ENCODE results near the gene ST8SIA5. TPM values are rescaled to one million over a fixed set of nuclear protein-coding genes. Genes with fewer than 3 reads are reported as not detected.

Gene ST8SIA5
- total and polyA plus RNA-seq, 9 of the 15 experiments (the other 6 are each of a cell fraction or from before 2014, with no cell fraction given): 0.03 to 0.33 (median 0.06) TPM; not detected in 5

GRCh38 chr18:46711444-46711863 is 45.4 kb downstream of the ST8SIA5 start (continued):
- TF ChIP-seq, protein P1, sequence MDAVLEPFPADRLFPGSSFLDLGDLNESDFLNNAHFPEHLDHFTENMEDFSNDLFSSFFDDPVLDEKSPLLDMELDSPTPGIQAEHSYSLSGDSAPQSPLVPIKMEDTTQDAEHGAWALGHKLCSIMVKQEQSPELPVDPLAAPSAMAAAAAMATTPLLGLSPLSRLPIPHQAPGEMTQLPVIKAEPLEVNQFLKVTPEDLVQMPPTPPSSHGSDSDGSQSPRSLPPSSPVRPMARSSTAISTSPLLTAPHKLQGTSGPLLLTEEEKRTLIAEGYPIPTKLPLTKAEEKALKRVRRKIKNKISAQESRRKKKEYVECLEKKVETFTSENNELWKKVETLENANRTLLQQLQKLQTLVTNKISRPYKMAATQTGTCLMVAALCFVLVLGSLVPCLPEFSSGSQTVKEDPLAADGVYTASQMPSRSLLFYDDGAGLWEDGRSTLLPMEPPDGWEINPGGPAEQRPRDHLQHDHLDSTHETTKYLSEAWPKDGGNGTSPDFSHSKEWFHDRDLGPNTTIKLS (IDR thresholded peaks at IDR 0.05; ENCODE audit: borderline replicate concordance, low read depth): no peak
- peak in 1 of 2 experiments; percentile 78; a peak in 2 of 4 replicates for TF ChIP-seq TBL1XR1 (IDR thresholded peaks at IDR 0.05; ENCODE audit: low read length in 2 of 2)
- TF ChIP-seq DMBX1 (CRISPR knock-in tag; IDR thresholded peaks at IDR 0.05; ENCODE audit: borderline replicate concordance): 0 out of 2 replicates have a peak, but pooled peaks have one; percentile 36
- no peak for TF ChIP-seq POLR3G (IDR thresholded peaks at IDR 0.05; ENCODE audit: extremely low read depth, insufficient read length, insufficient replicate concordance)
- TF ChIP-seq STAT5A (IDR thresholded peaks at IDR 0.05; ENCODE audit: borderline replicate concordance, low read length): peak; percentile 61; the same call in 1 of the 2 replicates
- TF ChIP-seq, protein P2, sequence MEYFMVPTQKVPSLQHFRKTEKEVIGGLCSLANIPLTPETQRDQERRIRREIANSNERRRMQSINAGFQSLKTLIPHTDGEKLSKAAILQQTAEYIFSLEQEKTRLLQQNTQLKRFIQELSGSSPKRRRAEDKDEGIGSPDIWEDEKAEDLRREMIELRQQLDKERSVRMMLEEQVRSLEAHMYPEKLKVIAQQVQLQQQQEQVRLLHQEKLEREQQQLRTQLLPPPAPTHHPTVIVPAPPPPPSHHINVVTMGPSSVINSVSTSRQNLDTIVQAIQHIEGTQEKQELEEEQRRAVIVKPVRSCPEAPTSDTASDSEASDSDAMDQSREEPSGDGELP (CRISPR knock-in tag; IDR thresholded peaks at IDR 0.05; ENCODE audit: borderline replicate concordance): peak; percentile 92
- TF ChIP-seq SMARCA4 (IDR thresholded peaks at IDR 0.05): peak; percentile 70
- no peak for TF ChIP-seq ZNF785 (CRISPR knock-in tag; IDR thresholded peaks at IDR 0.05)
- no peak for TF ChIP-seq ETS1 (conservative IDR thresholded peaks at IDR 0.05; ENCODE audit: control insufficient read depth, low read depth, low read length)
- TF ChIP-seq HNRNPUL1 (IDR thresholded peaks at IDR 0.05; ENCODE audit: low read length): no peak
- no peak for TF ChIP-seq ZFPM2 (CRISPR knock-in tag; IDR thresholded peaks at IDR 0.05)
- TF ChIP-seq HOXB6 (CRISPR knock-in tag; IDR thresholded peaks at IDR 0.05; ENCODE audit: borderline replicate concordance): no peak
- TF ChIP-seq MNT (conservative IDR thresholded peaks at IDR 0.05): 0 out of 4 replicates have a peak, but pooled peaks of 1 of the 2 experiments have one; percentile 26
- TF ChIP-seq, protein P3, sequence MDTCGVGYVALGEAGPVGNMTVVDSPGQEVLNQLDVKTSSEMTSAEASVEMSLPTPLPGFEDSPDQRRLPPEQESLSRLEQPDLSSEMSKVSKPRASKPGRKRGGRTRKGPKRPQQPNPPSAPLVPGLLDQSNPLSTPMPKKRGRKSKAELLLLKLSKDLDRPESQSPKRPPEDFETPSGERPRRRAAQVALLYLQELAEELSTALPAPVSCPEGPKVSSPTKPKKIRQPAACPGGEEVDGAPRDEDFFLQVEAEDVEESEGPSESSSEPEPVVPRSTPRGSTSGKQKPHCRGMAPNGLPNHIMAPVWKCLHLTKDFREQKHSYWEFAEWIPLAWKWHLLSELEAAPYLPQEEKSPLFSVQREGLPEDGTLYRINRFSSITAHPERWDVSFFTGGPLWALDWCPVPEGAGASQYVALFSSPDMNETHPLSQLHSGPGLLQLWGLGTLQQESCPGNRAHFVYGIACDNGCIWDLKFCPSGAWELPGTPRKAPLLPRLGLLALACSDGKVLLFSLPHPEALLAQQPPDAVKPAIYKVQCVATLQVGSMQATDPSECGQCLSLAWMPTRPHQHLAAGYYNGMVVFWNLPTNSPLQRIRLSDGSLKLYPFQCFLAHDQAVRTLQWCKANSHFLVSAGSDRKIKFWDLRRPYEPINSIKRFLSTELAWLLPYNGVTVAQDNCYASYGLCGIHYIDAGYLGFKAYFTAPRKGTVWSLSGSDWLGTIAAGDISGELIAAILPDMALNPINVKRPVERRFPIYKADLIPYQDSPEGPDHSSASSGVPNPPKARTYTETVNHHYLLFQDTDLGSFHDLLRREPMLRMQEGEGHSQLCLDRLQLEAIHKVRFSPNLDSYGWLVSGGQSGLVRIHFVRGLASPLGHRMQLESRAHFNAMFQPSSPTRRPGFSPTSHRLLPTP (IDR thresholded peaks at IDR 0.05; ENCODE audit: borderline replicate concordance, extremely low read depth, insufficient read length): no peak
- peak; percentile 48; the same call in 1 of the 2 replicates for TF ChIP-seq SOX6 (IDR thresholded peaks at IDR 0.05)
- peak; percentile 73 for TF ChIP-seq MTA2 (IDR thresholded peaks at IDR 0.05; ENCODE audit: low read depth)
- TF ChIP-seq SPI1 (IDR thresholded peaks at IDR 0.05; ENCODE audit: borderline replicate concordance, low read depth, low read length): peak; percentile 91
- no peak for TF ChIP-seq SAFB (IDR thresholded peaks at IDR 0.05; ENCODE audit: borderline replicate concordance, low read depth, low read length)
